HL-60 (cell line): ENCODE results near the gene AKAP13.

ENCODE experiments used
- POLR2AphosphoS5 ChIP-seq: IDR thresholded peaks from 2 replicates; pipeline ENCODE4 v1.6.1; 2012; ENCODE audit warnings: low read depth
- TF ChIP-seq, protein P1 (sequence below): IDR thresholded peaks from one replicate; pipeline ENCODE4 v1.5.1; 2011; ENCODE audit warnings: low read length, control low read depth, inconsistent platforms; ENCODE audit not compliant: insufficient read depth

DNA sequence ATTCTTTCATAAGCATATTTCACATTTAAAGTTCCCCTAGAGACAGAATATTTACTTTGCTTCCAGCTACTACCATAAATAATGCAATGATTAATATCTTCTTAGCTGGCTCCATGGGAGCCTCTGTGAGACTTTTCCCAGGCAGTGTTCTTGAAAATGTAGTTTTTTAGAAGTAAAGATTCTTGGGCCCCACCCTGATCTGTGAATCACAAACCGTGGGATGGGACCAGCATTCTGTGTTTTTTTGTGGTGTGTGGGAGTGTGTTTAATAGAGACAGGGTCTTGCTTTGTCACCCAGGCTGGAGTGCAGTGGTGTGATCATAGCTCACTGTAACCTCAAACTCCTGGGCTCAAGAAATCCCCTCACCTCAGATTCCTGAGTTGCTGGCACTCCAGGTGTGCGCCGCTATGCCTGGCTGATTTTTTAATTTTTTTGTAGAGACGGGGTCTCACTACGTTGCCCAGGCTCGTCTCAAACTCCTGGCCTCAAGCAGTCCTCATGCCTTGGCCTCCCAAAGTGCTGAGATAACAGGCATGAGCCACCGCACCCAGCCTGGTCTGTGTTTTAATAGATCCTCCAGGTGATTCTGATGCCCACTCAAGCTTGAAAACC lies 331.3 kb downstream of the AKAP13 start:
- TF ChIP-seq, protein P1, sequence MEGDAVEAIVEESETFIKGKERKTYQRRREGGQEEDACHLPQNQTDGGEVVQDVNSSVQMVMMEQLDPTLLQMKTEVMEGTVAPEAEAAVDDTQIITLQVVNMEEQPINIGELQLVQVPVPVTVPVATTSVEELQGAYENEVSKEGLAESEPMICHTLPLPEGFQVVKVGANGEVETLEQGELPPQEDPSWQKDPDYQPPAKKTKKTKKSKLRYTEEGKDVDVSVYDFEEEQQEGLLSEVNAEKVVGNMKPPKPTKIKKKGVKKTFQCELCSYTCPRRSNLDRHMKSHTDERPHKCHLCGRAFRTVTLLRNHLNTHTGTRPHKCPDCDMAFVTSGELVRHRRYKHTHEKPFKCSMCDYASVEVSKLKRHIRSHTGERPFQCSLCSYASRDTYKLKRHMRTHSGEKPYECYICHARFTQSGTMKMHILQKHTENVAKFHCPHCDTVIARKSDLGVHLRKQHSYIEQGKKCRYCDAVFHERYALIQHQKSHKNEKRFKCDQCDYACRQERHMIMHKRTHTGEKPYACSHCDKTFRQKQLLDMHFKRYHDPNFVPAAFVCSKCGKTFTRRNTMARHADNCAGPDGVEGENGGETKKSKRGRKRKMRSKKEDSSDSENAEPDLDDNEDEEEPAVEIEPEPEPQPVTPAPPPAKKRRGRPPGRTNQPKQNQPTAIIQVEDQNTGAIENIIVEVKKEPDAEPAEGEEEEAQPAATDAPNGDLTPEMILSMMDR, result no peak
- no peak for TF ChIP-seq POLR2AphosphoS5
